ENCODE measurements around the gene MYO9A. TPM values are rescaled to one million over a fixed set of nuclear protein-coding genes. Genes with fewer than 3 reads are reported as not detected.
A peak's percentile ranks its signal among the peaks of the same experiment; 100 is the strongest.
"Not testable (repeated sequence)": the region's sequence is repeated elsewhere in the genome, so short reads cannot be mapped to it uniquely, and the experiment has no call there.

The MYO9A gene
- polyA plus RNA-seq, 4 donors, result 26.7 to 38.0 (median 33.3) TPM

DNA sequence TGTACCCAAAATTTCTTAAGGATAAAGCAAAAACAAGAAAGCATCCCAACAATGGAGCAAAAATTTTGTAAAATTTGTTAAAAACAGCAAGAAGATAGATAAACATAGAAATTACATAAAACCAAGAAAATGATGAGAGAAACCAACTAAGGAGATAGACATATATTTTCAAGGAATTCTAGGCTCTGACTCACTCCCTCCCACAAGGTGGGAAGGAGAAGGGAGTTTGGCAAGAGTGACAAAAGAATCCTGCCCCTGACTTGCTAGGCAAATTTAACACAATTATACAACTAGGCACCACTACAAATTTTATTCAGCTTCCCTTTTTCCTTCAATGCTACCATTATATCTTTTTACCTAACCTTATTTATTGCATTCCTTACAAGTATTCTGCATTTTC is 70.9 kb downstream of the MYO9A start:
- DNase-seq (ENCODE audit: low read depth in 4 of 4, low spot score in 2 of 4), result no peak

DNA sequence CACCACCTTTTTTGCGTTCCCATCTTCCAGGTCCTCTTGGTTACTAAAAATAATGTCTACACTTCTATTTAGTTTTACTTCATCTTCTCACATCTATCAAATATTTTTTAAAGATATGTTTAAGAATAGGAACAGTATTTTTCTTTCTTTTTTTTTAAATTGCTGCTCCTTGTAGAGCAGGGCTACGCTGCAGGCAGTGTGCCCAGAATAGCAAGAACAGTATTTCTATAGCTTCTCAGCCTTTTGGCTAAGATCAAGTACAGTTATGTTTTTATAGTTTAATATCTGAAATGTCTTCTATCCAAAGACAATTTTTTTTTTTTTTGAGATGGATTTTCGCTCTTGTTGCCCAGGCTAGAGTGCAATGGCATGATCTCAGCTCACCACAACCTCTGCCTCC is 73.0 kb downstream of the MYO9A start:
- no peak for DNase-seq (ENCODE audit: low read depth in 4 of 4, low spot score in 2 of 4)

DNA sequence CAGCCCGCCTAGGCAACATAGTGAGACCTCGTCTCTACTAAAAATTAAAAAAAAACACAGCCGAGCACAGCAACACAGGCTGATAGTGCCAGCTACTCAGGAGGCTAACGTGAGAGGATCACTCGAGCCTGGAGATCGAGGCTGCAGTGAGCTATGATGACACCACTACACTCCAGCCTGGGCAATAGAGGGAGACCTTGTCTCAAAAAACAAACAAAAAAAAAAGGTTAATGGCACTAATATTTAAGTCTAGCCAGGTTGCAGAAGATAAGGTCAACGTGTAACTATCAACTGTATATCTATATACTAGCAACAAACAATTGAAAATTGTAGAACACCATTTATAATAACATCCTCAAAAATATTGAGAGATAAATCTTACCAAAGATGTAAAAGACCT is 75.1 kb downstream of the MYO9A start:
- DNase-seq (ENCODE audit: low read depth in 4 of 4, low spot score in 2 of 4), result no peak

DNA sequence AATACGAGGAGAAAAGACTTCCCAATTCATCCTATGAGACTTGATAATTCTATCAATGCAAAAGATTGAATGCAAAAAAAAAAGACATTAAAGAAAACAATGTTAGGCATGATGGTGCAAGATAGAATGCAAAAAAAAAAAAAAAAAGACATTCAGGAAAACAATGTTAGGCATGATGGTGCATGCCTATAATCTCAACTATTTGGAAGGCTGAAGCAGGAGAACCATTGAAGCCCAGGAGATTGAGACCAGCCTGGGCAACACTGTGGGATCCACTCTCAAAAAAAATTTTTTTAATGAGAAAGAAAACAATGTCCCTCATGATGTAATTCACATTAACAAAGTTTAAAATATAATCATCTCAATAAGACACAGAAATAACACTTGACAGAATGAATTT is 75.9 kb downstream of the MYO9A start:
- DNase-seq (ENCODE audit: low read depth in 4 of 4, low spot score in 2 of 4), result no peak

DNA sequence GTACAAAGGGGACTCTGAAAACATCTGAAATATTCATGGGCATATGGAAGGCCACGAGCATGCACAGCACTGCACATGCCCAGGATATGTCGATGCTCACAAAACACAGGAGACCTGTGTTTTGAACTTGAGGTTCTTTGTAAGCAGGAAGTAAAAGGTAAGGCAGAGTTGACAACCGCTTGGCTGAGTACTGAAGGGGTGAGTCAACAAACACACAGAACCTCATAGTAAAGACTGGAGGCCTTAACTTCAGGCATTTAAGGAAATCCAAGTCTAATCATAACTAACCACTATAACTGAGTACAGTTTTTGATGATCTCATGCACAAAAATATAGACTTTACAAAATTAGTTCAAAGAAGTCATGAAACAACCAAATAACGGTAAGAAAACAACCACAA is 80.6 kb downstream of the MYO9A start:
- DNase-seq (ENCODE audit: low read depth in 4 of 4, low spot score in 2 of 4), result no peak

DNA sequence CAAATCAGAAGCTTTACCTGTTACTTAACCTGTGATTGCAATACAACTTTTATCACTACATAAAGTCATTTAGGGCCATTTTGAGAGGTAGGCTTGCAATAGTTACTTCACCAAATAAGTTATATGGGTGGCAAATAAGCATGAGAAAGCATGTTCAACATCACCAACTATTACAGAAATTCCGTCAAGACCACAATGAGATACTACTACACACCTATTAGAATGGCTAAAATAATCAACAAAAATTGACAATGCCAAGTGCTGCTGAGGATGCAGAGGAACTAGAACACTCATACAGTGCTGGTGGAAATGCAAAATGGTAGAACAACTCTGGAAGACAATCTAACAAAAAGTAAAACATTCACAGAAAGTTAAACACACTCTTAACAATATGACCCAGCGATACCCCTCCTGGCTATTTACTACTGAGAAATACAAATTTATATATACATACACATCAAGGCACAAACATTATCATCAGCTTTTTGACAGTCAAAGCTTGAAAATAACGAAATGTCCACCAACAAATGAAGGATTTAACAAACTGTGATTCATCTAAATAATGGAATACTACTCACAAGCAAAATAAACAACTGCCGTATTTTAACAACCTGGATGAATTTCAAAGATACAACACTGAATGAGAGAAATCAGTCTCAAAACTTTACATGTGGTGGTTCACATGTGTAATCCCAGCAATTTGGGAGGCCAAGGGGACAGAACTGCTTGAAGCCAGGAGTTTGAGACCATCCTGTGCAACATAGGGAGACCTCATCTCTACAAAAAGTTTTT is 82.9 kb downstream of the MYO9A start:
- DNase-seq (ENCODE audit: low read depth in 4 of 4, low spot score in 2 of 4), result no peak

DNA sequence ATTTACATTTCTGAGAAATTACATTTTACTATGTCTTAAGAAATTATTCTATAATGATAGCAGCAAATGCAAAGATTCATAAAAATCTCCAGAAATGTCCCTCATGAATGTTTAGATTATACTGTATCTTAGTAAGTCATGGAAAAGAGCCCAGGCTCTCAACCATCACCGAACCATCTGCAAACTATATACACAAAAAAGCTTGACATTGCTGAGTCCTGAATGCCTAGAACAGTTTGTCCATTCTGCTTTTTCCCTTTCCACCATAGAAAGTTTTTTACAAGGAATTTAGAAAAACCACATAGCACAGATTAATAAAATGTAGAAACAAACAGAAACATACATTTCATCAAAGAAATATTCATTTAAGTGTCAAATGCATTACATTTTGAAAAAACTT is 83.6 kb downstream of the MYO9A start:
- no peak for DNase-seq (ENCODE audit: low read depth in 4 of 4, low spot score in 2 of 4)

DNA sequence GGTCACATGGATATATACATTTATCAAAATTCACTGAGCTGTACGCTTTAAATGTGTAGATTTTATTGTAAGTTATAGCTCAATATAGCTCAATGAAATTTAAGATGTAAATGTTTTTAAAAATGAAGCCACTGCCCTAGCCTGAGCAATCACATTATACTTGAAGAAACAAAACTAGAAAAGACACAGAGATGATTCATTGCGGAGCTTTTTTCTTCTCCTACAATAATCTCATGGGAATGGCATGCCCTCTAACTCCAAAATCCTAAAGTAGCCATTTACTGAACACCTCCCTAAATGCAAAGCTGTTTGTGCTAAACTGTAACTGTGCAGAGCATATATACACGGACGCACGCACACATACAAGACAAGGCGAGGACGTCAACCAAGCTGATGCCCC is 84.2 kb downstream of the MYO9A start:
- no peak for DNase-seq (ENCODE audit: low read depth in 4 of 4, low spot score in 2 of 4)

DNA sequence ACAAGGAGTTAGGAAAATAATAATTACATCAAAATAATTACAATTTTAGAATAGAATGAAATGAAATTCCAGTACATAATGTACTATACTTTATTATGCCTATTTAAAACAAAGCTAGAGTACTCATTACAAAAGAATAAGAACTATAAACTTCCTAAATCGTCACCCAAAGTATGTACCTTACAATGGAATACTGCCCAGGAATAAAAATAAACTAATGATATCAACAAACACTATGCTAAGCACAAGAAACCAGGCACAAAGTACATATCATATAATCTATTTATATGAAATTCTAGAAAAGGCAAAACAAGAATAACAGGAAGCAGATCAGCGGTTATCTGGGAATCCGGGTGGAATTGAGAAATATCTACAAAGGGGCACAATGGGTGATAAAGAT is 84.7 kb downstream of the MYO9A start:
- no peak for DNase-seq (ENCODE audit: low read depth in 4 of 4, low spot score in 2 of 4)

DNA sequence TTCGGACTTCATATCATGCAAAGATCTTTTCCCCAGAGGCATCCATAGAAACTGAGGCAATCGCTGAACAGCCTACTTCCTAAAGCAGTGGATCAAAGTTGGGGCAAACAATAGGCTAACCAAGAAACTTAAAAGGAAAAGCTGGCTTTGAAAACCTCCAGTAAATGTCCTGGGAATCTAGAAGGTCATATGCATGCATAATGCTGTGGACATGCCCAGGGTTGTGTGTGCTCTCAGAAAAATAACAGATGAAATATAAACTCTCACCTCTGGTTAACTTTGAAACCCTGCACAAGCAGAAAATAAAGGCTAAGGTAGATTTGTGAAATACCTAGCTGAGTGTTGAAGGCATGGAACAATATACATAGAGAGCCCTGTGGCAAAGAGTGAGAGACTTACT is 96.3 kb downstream of the MYO9A start:
- DNase-seq (ENCODE audit: low read depth in 4 of 4, low spot score in 2 of 4), result no peak

DNA sequence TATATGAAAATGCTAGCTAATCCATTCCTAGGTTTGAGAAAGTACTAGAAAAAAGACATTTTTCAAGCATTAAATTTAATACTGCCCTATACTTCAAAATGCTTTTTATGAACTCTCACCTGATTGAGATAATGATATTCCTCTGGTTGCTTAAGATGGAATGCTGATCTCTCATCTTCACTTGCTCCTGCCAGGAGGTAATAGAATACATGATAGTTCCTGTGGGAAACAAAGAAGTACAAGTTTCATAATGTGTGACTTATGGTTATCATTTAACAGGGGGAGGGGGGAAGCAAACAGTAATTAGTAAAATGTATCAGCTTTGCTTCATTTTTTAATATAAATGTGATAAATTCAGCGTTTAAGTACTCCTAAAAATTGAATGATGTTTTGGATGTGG is 97.2 kb downstream of the MYO9A start:
- no peak for DNase-seq (ENCODE audit: low read depth in 4 of 4, low spot score in 2 of 4)

DNA sequence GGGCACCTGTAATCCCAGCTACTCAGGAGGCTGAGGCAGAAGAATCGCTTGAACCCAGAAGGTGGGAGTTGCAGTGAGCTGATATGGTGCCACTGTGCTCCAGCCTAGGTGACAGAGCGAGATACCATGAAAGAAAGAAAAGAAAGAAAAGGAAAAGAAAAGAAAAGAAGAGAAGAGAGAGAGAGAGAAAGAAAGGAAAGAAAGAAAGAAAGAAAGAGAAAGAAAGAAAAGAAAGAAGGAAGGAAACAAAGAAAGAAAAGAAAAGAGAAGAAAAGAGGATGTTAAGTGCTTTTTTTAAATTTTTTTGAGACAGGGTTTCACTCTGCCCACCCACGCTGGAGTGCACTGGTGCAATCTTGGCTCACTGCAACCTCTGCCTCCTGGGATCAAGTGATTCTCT is 103.4 kb downstream of the MYO9A start:
- DNase-seq (ENCODE audit: low read depth in 4 of 4, low spot score in 2 of 4), result not testable (repeated sequence)

DNA sequence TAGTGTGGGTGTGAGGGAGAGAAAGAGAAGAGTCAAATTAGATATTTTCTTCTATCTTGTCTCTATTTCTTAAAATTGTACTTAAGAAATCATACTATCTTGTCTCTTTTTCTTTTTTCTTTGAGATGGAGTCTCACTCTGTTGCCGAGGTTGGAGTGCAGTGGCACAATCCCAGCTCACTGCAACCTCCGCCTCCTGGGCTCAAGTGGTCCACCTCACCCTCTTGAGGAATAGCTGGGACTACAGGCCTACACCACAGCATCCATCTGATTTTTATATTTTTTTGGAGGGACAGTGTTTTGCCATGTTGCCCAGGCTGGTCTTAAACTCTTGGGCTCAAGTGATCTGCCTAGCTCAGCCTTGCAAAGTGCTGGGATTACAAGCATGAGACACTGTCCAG is 104.2 kb downstream of the MYO9A start:
- no peak for DNase-seq (ENCODE audit: low read depth in 4 of 4, low spot score in 2 of 4)

DNA sequence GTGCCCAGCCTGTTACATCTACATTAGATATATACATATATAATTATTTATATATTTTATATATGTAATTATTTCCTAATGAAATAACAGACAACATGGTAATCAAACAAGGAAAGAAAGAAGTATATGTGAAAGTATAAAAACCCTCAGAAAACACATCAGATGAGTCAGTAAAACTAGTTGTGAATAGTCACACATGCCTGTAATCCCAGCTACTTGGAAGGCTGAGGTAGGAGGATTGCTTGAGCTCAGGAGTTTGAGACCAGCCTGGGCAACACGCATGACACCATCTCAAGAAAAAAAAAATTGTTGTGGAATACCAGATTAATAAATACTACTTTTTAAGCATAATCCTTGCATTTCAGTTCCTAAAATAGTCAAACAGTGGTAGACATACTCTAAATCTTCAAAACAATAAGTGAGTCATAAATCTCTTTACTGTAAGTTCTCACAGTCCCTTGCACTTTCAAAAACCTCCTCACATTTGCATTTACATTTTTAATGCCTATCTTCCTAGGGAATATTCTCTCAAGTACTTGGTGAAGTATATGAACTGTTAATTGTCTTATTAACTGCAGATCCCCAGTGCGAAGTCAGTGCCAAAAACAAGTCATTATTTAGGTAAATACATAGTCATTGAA is 106.5 kb downstream of the MYO9A start:
- DNase-seq (ENCODE audit: low read depth in 4 of 4, low spot score in 2 of 4), result no peak

DNA sequence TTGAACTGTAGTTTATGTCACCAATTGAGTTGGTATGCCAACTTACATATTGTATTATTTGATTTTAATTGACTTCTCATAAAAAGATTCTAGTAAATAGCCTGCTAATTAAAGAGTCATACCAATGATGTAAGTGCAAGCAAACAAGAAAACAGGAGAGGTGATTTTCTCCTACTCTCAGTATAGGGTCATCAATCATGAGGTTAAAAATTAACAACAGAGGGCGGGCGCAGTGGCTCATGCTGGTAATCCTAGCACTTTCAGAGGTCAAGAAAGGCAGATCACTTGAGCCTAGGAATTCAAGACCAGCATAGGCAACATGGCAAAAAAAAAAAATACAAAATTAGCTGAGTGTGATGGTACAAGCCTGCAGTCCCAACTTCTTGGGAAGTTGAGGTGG is 108.7 kb downstream of the MYO9A start:
- peak; percentile 15 to 52 (median 23) for DNase-seq (ENCODE audit: low read depth in 4 of 4, low spot score in 2 of 4)

DNA sequence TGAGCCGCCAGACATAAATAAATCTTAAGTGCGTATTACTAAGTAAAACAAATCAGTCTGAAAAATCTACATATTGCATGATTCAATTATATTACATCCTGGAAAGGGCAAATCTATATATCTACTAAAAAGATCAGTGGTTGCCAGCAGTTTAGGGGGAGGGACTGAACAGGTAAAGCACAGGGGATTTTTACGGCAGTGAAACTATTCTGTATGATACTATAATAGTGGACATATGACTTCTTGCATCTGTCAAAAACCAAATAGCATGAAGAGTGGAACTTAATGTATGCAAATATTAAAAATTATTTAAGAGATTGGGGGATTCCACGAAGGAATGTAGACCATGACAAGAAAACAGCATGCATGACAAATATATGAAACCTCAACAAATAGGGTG is 111.6 kb downstream of the MYO9A start:
- DNase-seq (ENCODE audit: low read depth in 4 of 4, low spot score in 2 of 4), result no peak

DNA sequence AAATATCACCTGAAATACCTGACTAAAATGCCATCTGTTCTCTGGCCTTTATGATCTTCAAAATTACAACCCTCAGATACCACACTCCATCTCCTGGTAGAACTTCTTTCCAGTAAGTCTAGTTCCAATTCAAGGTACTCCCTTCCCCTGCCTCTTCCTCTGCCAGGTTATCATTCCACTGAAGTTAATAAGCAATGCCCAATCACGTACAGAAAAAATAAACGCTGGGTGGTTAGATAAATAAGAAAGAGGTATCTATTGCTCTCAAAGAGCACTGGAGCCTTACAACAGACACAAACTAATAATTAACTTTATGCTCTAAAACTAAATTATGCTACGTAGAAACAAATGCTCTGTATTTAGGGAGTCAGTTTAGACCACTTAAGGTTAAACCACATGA is 112.5 kb downstream of the MYO9A start:
- DNase-seq (ENCODE audit: low read depth in 4 of 4, low spot score in 2 of 4), result peak in 1 of 4 donors; percentile 8

DNA sequence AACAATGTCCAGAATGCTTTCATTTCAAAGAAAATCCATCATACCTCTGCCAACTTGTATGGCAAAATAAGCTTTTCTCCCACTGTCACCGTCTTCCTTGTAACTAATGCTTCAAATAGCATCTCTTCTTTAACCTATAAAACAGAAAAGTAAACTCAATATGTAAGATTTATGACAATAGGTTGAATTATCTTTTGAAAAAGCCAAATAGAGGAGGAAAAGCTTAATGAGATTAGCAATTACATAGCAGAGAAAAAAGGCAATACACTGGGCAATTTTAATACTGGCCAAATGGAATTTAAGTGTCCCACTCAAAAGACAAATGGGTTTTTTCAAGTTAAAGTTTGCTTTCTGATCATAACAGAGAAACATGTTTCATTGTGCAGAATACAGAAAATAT is 118.1 kb downstream of the MYO9A start:
- DNase-seq (ENCODE audit: low read depth in 4 of 4, low spot score in 2 of 4), result no peak

DNA sequence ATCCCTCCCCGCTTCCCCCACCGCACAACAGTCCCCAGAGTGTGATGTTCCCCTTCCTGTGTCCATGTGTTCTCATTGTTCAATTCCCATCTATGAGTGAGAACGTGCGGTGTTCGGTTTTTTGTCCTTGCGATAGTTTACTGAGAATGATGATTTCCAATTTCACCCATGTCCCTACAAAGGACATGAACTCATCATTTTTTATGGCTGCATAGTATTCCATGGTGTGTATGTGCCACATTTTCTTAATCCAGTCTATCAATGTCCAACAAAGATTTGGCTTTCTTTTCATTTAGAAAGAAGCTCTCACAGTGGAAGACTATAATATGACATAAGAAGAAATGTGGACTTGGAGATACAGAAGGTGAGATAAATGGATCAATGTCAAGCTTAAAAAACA is 119.2 kb downstream of the MYO9A start:
- not testable (repeated sequence) for DNase-seq (ENCODE audit: low read depth in 4 of 4, low spot score in 2 of 4)

DNA sequence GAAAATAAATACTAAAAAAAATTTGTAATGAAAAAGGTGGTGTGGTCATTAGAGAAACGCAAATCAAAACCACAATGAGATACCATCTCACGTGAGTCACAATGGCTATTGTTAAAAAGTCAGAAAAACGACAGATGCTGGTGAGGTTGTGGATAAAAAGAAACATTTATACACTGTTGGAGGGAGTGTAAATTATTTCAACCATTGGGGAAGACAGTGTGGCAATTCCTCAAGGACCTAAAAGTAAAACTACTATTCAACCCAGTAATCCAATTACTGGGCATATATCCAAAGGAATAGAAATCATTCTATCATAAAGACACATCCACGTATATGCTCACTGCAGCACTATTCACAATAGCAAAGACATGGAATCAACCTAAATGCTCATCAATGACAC is 120.3 kb downstream of the MYO9A start:
- DNase-seq (ENCODE audit: low read depth in 4 of 4, low spot score in 2 of 4), result no peak

DNA sequence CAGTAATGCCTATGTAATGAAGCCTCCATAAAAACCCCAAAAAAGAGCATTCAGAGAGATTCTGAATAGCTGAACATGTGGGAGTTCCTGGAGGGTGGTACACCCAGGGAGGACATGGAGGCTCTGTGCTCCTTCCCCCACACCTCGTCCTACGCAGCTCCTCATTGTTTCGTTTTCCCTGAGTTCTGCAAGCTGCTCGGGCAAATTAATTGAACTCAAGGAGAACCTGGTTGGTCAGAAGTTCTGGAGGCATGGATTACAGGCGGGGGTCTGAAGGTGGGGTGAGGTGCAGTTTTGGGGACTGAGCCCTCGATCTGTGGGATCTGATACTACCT is 142.2 kb downstream of the MYO9A start:
- no peak for DNase-seq (ENCODE audit: low read depth in 4 of 4, low spot score in 2 of 4)

DNA sequence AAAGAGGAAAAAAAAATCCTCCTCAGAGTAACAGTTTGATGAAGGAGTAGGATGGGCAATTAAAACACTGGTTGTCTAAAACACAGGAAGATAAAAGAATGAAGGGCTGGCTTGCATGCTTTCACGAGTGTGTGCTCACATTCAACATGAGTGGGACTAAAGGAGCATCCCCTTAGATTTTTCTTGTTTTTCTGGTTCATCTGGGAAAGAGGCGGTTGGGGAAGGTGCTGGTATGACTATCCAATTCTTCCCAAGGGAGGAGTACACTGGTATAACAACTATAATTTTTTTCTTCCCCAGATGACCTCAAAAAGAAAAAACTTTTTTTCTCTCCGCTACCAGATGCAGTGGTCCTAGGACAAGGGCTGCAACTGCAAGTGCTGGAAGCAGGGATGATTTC is 143.7 kb downstream of the MYO9A start:
- no peak for DNase-seq (ENCODE audit: low read depth in 4 of 4, low spot score in 2 of 4)

DNA sequence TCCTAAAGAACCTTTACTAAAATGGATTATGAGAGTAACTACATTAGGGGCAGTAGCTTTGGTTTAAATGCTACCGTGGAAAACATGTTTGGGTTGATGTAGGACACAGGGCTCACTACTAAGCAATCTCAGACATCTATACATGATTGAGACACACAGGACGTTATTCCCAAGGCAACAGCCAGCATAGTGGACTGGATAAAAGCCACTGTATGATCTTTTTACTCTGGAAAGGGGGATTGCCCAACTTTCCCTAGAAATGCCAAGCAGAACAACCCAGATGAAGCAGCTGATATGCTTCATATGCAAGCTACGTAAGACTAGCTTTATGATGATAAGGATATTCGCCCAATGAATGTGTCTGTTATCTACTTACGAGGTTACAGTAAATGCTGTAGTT is 144.6 kb downstream of the MYO9A start:
- DNase-seq (ENCODE audit: low read depth in 4 of 4, low spot score in 2 of 4), result no peak
